ENCODE results near the gene BORCS5. TPM values are rescaled to one million over a fixed set of nuclear protein-coding genes. Genes with fewer than 3 reads are reported as not detected.

The BORCS5 gene
- total RNA-seq, 2 experiments from 2014 or later = 25.7 to 28.4 TPM

DNA sequence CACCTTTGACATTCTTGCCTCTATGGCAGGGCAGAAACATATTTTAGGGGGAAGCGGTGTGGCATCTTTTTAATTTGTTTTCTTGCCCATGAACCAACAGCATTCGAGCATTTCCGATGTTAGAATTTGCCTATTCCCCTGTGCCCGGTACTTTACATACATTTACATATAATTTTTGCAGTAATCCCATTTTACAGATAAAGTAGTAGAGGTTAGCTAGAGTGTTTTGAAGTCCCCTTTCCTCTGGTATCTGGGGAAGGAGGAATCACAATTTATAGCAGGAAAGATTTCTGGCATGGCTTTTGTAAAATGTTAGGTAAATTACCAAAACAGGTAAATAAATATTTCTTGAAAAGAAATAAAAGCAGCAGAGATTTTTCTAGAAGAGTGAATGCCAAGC is 1.6 kb downstream of the BORCS5 start:
- Mint-ChIP-seq H3K27ac (peak overlapping the region; percentile 96), H3K27me3 (no peaks in the 10 kb centered on the region), H3K4me3 (peak overlapping the region; percentile 85), H3K4me1 (peaks cover 53% of the 10 kb centered on the region), H3K9me3 (no peaks in the 10 kb centered on the region), H3K36me3 (ENCODE audit: low read depth) (peaks cover 17% of the 10 kb centered on the region)
- CTCF ChIA-PET = interaction anchor here (0.9 to 3.8 kb wide), 11 partner anchors 9 to 388 kb away, joined by 3 to 24 read pairs (median 5); no protein-coding TSS in a partner anchor
- DNase-seq = no peak
- POLR2A ChIA-PET = interaction anchor here (1.2 to 1.3 kb wide), 2 partner anchors 358 to 362 kb away, joined by 3 read pairs; no protein-coding TSS in a partner anchor

DNA sequence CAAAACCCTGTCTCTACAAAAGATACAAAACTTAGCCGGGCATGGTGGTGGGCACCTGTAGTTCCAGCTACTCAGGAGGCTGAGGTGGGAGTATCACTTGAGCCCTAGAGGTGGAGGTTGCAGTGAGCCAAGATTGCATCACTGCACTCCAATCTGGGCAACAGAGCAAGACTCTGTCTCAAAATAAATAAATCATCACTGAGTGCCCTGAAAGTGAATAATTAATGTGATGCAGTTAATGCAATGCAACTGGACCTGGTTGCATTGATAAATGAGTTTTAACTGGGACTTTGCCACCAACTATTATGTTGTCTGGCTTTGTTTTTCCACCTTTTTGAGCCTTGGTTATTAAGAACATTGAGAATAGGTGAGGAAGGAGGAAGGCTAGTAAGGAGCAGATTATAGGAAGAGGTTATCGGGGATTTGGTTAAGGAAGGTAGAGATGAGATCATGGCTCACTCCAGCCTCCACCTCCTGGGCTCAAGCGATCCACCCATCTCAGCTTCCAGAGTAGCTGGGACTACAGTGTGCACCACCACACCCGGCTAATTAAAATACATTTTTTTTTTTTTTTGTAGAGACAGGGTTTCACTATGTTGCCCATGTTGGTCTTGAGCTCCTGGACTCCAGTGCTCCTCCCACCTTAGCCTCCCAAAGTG is 8.0 kb downstream of the BORCS5 start:
- Mint-ChIP-seq H3K27me3 (no peaks in the 10 kb centered on the region), H3K4me3 (no peak overlapping the region), H3K27ac (no peak overlapping the region), H3K9me3 (no peaks in the 10 kb centered on the region), H3K4me1 (peaks cover 56% of the 10 kb centered on the region), H3K36me3 (ENCODE audit: low read depth) (peaks cover 40% of the 10 kb centered on the region)
- no peak for DNase-seq
- POLR2A ChIA-PET = no interaction called here
- CTCF ChIA-PET = interaction anchor here (0.6 to 4.4 kb wide), 4 partner anchors 8 to 15 kb away, joined by 3 to 24 read pairs (median 4); partner anchors contain the start of gene BORCS5

DNA sequence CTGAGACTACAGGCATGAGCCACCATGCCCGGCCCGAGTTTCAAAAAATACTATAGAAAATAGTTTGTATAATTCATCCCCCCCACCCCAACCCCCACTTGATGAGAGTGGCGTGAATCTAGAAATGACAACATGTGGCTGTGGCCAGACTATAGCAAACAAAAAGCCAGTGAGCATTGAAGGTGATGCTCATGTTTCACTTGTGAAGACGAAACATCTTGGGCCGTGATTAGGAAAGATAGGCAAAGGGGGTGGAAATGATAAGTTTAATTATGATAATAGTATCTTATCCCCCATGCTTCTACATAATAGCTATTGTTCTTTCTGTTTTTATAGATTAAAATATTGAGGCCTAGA is 8.5 kb downstream of the BORCS5 start:
- H3K27ac Mint-ChIP-seq = no peak overlapping the region

DNA sequence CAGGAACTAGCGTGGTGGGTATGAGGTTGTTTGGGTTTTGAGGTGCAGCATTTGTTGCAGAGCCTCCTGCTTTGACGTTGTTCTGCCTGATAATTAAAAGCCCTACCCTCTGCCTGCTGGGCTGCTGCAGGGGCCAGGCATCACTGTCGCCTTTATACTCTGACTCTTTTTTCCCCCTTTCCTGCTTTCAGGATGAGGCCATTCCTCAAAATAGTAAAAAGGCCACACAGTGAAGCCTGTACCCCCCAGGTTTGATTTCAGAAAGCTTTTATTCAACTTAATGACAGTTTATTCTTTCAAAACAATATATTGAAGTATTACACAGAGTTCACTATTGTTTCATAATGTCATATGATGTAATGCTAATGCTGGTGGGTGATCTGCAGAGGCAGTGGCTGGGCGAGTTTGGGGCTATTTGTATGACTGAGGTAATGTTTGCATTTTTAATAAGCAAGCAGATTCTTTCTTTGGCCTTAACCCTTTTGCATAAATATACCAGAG is 9.1 kb downstream of the BORCS5 start:
- peak overlapping the region; percentile 50 for H3K27ac Mint-ChIP-seq
- H3K4me1 Mint-ChIP-seq = peaks cover 53% of the 10 kb centered on the region
- no peaks in the 10 kb centered on the region for H3K27me3 Mint-ChIP-seq
- ChIA-PET CTCF (interaction anchor here (1.1 to 4.4 kb wide), 4 partner anchors 9 to 241 kb away, joined by 3 to 24 read pairs (median 3); partner anchors contain the start of gene BORCS5), POLR2A (no interaction called here)
- DNase-seq = peak; percentile 19
- H3K4me3 Mint-ChIP-seq = no peak overlapping the region
- H3K9me3 Mint-ChIP-seq = no peaks in the 10 kb centered on the region
- peaks cover 42% of the 10 kb centered on the region for H3K36me3 Mint-ChIP-seq (ENCODE audit: low read depth)

More for the DNA sequence above, 8.5 kb downstream of the BORCS5 start:
- Mint-ChIP-seq H3K9me3 (no peaks in the 10 kb centered on the region), H3K4me1 (peaks cover 53% of the 10 kb centered on the region), H3K27me3 (no peaks in the 10 kb centered on the region), H3K4me3 (no peak overlapping the region), H3K36me3 (ENCODE audit: low read depth) (peaks cover 42% of the 10 kb centered on the region)
- ChIA-PET CTCF (interaction anchor here (0.6 to 4.4 kb wide), 4 partner anchors 8 to 14 kb away, joined by 3 to 24 read pairs (median 4); partner anchors contain the start of gene BORCS5), POLR2A (no interaction called here)
- no peak for DNase-seq

DNA sequence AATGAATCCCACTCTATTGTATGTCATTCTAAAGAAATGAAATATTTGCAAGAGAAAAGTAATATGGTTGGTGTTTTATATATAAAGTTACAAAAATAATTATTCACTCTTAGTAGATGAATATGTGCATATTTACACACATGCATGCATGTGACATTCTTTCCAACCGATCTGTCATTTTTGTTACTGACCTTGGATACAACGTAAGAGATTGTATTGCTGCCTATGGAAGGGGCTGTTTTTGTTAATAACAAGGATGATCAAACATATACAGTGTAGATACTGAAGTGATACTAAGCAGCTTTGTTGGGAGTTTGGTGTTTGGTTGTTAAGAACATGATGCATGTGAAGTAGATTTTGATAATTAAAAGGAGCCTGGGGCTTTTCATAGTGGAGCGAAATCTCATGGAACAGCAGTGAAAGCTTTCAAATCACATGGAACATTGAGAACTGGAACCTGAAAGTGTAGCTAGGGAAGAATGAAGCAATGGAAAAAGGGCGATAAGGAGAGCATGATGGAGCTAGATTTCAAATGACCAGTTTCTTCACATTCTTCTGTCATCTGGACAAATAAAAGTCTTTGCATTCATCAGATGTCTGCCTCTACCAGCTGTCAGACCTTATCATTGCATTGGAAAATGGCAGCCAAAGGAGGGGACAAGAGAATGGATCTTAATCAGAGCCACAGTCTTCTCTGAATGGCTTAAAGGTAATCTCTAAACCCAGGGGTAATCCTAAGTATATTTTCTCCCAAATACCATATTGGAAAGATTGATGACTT is 10.0 kb downstream of the BORCS5 start:
- H3K27me3 Mint-ChIP-seq = no peaks in the 10 kb centered on the region
- POLR2A ChIA-PET = interaction anchor here (0.6 kb wide), 1 partner anchor 17 kb away, joined by 4 read pairs; no protein-coding TSS in a partner anchor

DNA sequence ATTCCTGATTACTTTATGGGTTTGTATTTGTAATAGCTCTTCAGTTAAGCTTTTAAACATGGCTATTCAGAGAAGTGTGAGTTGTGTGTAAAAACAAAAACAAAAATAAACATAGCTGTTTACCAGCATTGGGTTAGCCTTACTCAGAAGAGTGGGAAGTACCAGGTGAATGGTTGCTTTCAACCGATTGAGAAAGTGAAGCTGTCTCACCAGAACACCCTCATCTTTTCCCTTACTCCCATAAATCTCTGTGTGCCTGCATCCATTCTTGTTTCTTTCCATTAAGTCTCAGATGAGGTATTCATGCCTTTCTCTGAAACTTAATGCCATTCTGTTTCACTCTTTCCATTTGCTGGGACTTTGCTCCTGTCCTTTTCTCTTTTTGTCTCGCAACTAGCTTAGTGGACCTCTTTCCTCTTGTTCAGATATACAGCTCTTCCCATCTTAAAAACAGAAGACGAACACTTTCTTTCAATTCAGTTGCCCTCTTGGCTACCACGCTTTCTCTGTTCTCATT is 10.7 kb downstream of the BORCS5 start:
- CTCF ChIA-PET = interaction anchor here (1.0 to 4.4 kb wide), 8 partner anchors 10 to 471 kb away, joined by 3 to 24 read pairs (median 3); partner anchors contain the start of genes BORCS5 and DUSP16
- peaks cover 39% of the 10 kb centered on the region for H3K36me3 Mint-ChIP-seq (ENCODE audit: low read depth)
- H3K4me1 Mint-ChIP-seq = peaks cover 41% of the 10 kb centered on the region
- no peaks in the 10 kb centered on the region for H3K9me3 Mint-ChIP-seq
- POLR2A ChIA-PET = interaction anchor here (0.6 kb wide), 1 partner anchor 17 kb away, joined by 4 read pairs; no protein-coding TSS in a partner anchor
- no peak for DNase-seq
- no peak overlapping the region for H3K4me3 Mint-ChIP-seq
- no peak overlapping the region for H3K27ac Mint-ChIP-seq
- no peaks in the 10 kb centered on the region for H3K27me3 Mint-ChIP-seq

More for the DNA sequence above, 10.0 kb downstream of the BORCS5 start:
- H3K36me3 Mint-ChIP-seq (ENCODE audit: low read depth) = peaks cover 39% of the 10 kb centered on the region
- peaks cover 46% of the 10 kb centered on the region for H3K4me1 Mint-ChIP-seq
- H3K9me3 Mint-ChIP-seq = no peaks in the 10 kb centered on the region
- DNase-seq = no peak
- CTCF ChIA-PET = interaction anchor here (1.0 to 4.4 kb wide), 8 partner anchors 10 to 471 kb away, joined by 3 to 24 read pairs (median 3); partner anchors contain the start of gene BORCS5
- H3K4me3 Mint-ChIP-seq = no peak overlapping the region
- no peak overlapping the region for H3K27ac Mint-ChIP-seq

DNA sequence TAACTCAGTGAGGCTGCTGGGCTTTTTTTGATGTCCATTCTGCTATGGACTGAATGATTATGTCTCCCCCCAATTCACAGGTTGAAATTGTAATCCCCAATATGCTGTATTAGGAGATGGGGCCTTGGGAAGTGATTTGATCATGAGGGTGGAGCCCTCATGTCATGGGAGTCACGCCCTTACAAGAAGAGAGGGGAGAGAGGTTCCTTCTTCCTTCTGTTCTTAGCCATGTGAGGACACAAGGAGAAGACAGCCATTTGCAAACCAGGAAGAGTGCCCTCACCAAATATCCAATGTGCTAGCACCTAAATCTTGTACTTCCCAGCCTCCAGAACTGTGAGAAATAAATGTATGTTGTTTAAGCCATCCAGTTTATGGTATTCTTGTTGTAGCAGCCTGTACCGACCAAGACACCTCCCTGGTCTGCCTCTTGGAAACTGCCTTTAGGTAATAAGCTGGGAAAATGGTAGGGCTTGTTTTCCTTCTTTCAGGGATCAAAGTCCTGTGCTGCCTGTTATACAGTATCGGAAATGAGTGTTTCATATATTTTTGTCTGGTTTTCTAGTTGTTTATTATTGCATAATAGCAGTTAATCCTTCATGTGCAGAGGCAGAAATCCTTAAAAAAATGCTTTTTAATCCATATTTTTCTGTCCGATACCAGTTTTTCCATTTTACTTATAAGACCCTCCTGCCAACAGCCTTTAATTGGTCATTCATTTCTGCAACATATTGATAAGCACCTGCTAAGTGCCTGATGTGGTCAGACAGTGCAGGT is 16.3 kb downstream of the BORCS5 start:
- no peak overlapping the region for H3K4me3 Mint-ChIP-seq
- CTCF ChIA-PET = interaction anchor here (0.5 to 2.2 kb wide), 6 partner anchors 8 to 744 kb away, joined by 3 to 5 read pairs (median 3); no protein-coding TSS in a partner anchor
- no peak for DNase-seq
- H3K27me3 Mint-ChIP-seq = no peaks in the 10 kb centered on the region
- POLR2A ChIA-PET = no interaction called here
- H3K36me3 Mint-ChIP-seq (ENCODE audit: low read depth) = peaks cover 35% of the 10 kb centered on the region
- H3K9me3 Mint-ChIP-seq = no peaks in the 10 kb centered on the region
- peak overlapping the region; percentile 47 for H3K27ac Mint-ChIP-seq
- H3K4me1 Mint-ChIP-seq = peaks cover 34% of the 10 kb centered on the region

DNA sequence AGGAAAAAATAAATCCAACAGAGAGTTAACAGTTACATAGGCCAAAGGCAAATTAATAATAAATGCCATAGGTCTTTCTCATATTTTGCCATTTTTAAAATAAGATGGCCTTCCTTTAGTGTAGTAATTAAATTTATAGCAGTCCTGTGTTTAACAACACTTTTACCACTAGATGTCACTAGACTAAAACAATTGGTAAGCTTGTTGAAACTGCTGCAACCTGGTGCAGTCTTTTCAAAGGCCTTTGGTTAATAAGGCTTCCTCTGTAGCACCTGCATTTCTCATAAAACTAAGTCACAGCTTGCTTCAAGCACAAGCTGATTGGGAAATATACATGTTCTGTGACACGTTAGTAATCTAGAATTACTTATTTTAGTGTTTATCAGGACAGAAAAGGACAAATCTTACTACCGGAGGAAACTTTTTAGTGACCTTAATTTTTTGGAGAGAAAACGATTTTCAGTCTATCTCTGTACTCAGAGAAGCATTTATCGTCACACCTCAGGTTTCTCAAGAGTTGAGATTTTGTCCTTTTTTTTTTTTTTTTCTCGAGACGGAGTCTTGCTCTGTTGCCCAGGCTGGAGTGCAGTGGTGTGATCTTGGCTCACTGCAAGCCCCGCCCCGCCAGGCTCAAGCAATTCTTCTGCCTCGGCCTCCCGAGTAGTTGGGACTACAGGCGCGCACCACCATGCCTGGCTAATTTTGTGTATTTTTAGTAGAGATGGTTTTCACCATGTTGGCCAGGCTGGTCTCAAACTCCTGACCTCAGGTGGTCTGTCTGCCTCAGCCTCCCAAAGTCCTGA is 20.0 kb downstream of the BORCS5 start:
- H3K27me3 Mint-ChIP-seq = no peaks in the 10 kb centered on the region
- H3K9me3 Mint-ChIP-seq = peaks cover 6% of the 10 kb centered on the region
- H3K4me1 Mint-ChIP-seq = peaks cover 55% of the 10 kb centered on the region
- POLR2A ChIA-PET = interaction anchor here (0.6 to 1.0 kb wide), 3 partner anchors 80 to 127 kb away, joined by 3 to 9 read pairs (median 9); no protein-coding TSS in a partner anchor
- H3K36me3 Mint-ChIP-seq (ENCODE audit: low read depth) = peaks cover 41% of the 10 kb centered on the region
- CTCF ChIA-PET = interaction anchor here (0.5 to 3.7 kb wide), 44 partner anchors 8 to 411 kb away, joined by 3 to 28 read pairs (median 4); partner anchors contain the start of genes BORCS5, DUSP16 and MANSC1
- peak; percentile 60 for DNase-seq
- no peak overlapping the region for H3K4me3 Mint-ChIP-seq
- peak overlapping the region; percentile 71 for H3K27ac Mint-ChIP-seq

DNA sequence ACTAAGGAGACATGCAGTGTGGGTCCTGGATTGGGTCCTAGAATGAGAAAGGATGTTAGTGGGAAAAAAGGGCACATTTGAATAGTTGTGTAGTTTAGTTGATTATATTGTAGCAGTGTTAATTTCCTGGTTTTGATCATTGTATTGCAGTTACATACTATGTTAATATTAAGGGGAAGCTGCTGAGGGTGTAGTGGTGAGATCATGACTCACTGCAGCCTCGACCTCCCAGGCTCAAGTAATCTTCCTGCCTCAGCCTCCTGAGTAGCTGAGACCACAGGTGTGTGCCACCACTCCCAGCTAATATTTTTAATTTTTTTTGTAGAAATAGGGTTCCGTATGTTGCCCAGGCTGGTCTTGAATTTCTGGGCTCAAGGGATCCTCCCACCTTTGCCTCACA is 21.7 kb downstream of the BORCS5 start:
- Mint-ChIP-seq H3K4me3 (no peak overlapping the region), H3K27me3 (no peaks in the 10 kb centered on the region), H3K36me3 (ENCODE audit: low read depth) (peaks cover 46% of the 10 kb centered on the region), H3K4me1 (peaks cover 59% of the 10 kb centered on the region), H3K9me3 (peaks cover 16% of the 10 kb centered on the region), H3K27ac (peak overlapping the region; percentile 70)
- no peak for DNase-seq
- CTCF ChIA-PET = interaction anchor here (0.6 to 2.4 kb wide), 6 partner anchors 11 to 267 kb away, joined by 3 to 10 read pairs (median 5); no protein-coding TSS in a partner anchor
- POLR2A ChIA-PET = no interaction called here

DNA sequence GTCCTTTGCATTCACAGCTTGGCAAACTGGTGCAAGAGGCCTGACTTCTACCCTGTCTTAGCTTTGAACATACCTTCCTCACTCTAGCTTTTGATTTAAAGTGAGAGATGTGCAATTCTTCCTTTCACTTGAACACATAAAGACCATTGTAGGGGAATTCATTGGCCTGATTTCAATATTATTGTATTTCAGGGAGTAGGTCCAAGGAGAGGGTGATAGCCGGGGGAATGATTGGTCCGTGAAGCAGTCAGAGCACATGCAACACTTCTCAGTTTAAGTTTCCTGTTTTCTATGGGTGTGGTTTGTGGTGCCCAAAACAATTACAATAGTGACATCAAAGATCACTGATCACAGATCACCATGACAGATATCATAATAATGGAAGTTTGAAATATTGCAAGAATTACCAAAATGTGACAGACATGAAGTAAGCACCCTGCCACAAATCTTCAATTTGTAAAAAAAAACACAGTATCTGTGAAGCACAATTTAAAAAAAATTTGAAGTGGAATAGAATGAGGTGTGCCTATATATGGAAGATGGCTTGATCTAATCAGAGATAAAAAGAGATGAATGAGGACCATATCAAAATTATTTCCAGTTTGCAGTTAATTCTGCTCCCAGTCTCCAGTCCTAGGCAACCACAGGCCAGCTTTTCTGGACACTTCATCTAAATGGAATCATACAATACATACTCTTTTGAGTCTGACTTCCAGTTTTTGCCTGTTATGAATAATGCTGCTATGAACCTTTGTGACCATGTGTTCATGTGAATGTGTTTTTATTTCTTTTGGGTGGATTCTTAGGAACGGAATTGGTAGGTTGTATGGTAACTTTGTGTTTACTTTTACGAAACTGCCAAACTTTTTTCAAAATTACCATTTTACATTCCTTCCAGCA is 23.2 kb downstream of the BORCS5 start:
- peak; percentile 59 for DNase-seq
- H3K4me3 Mint-ChIP-seq = peak overlapping the region; percentile 17
- ChIA-PET CTCF (interaction anchor here (0.6 to 1.7 kb wide), 6 partner anchors 16 to 171 kb away, joined by 3 to 7 read pairs (median 4); no protein-coding TSS in a partner anchor), POLR2A (no interaction called here)
- peaks cover 71% of the 10 kb centered on the region for H3K4me1 Mint-ChIP-seq
- no peaks in the 10 kb centered on the region for H3K27me3 Mint-ChIP-seq
- peaks cover 56% of the 10 kb centered on the region for H3K36me3 Mint-ChIP-seq (ENCODE audit: low read depth)
- peaks cover 19% of the 10 kb centered on the region for H3K9me3 Mint-ChIP-seq
- H3K27ac Mint-ChIP-seq = peak overlapping the region; percentile 95
